Mesodermal cell (in vitro differentiated cells): ENCODE results near the gene MTHFD1L.
"Not testable (repeated sequence)": the region's sequence is repeated elsewhere in the genome, so short reads cannot be mapped to it uniquely, and the experiment has no call there.

Experiments used
- H3K27ac ChIP-seq: 2 replicates; pipeline ENCODE4 v1.7.0; 2013; ENCODE audit warnings: mild to moderate bottlenecking, low read depth, low read length, moderate library complexity; ENCODE audit not compliant: severe bottlenecking
- H3K36me3 ChIP-seq: 2 replicates; pipeline ENCODE4 v1.7.1; 2013; ENCODE audit warnings: mild to moderate bottlenecking, low read length, moderate library complexity; ENCODE audit not compliant: control insufficient read depth, insufficient read depth
- H3K4me1 ChIP-seq: one replicate; pipeline ENCODE4 v1.7.1; 2013; ENCODE audit warnings: mild to moderate bottlenecking, low read length; ENCODE audit not compliant: insufficient read depth, control insufficient read depth, poor library complexity, severe bottlenecking
- H3K4me3 ChIP-seq: 2 replicates; pipeline ENCODE4 v1.7.0; 2013; ENCODE audit warnings: low read length, control low read depth, mild to moderate bottlenecking; ENCODE audit not compliant: insufficient read depth, poor library complexity, severe bottlenecking; ENCODE audit errors: extremely low read depth
- H3K9me3 ChIP-seq: 2 replicates; pipeline ENCODE4 v1.7.1; 2013; ENCODE audit warnings: mild to moderate bottlenecking, low read length, moderate library complexity; ENCODE audit not compliant: control insufficient read depth
- WGBS, 2 experiments: methylation state at CpG; one replicate each; pipeline ENCODE4 v1.1.5; 2013; ENCODE audit warnings: missing lambda C conversion rate in 2 of 2; ENCODE audit not compliant: insufficient coverage in 2 of 2; 5-methylcytosine and 5-hydroxymethylcytosine counted together

The MTHFD1L gene

DNA sequence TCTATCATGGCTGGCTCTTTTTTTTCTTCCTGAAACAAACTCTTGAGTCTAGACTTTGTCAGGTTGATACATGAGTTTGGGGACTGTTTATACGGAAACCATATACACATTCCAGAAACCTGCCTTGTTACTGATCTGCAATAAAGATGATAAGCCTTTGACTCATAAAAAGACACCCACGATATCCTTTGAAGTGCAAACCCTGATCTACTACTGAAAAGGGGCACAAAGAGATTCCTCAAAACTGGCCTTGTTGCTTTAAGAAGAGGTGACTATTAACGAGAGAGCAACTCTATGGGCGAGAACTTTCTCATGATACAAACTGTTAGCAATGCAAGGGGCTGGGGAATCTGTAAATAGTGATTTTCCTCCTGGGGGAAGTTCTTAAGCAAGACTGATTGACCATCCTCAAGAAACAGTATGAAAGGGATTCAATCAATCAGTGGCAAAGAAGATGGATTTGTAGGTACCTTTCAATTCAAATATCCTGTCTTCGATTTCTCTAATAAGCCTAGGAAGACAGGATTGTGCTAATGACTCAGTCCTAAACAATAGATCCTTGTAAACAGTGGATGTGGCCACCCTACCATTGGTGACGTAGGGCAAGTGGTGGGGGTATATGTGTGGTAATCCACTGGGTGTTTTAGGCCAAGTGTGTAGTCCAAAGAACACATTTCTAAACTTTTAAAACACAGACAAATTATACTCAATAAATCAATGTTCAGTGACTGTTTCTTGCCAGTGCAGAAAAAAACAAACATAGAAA, 260.3 kb downstream of the MTHFD1L start:
- H3K9me3 ChIP-seq, H3K4me3 ChIP-seq, H3K27ac ChIP-seq, H3K36me3 ChIP-seq, H3K4me1 ChIP-seq: not testable (repeated sequence)
- 64 to 80% methylated on average over 2 of the region's 6 CpGs for WGBS, 2 experiments

- not testable (repeated sequence) for H3K36me3 ChIP-seq, H3K4me3 ChIP-seq, H3K9me3 ChIP-seq, H3K4me1 ChIP-seq, H3K27ac ChIP-seq
- 100% methylated on average over 1 to 2 of the region's 4 CpGs for WGBS, 2 experiments
These were observed 260.9 kb downstream of the MTHFD1L start for GRCh38 chr6:151126417-151126724.

GRCh38 chr6:151127133-151127798, 261.8 kb downstream of the MTHFD1L start:
- 90 to 100% methylated on average over 1 of the region's 5 CpGs for WGBS, 2 experiments
- not testable (repeated sequence) for H3K4me1 ChIP-seq, H3K9me3 ChIP-seq, H3K36me3 ChIP-seq, H3K27ac ChIP-seq, H3K4me3 ChIP-seq

GRCh38 chr6:151128763-151129370, 263.4 kb downstream of the MTHFD1L start:
- Histone ChIP-seq H3K4me1 (no peaks in the 10 kb centered on the region), H3K9me3 (peaks cover 9% of the 10 kb centered on the region), H3K4me3 (no peak overlapping the region), H3K27ac (no peak overlapping the region), H3K36me3 (no peaks in the 10 kb centered on the region)
- WGBS, 2 experiments: 70 to 80% methylated on average over 2 to 5 of the region's 5 CpGs

GRCh38 chr6:151130329-151130728, 264.8 kb downstream of the MTHFD1L start:
- peaks cover 9% of the 10 kb centered on the region for H3K9me3 ChIP-seq
- no peak overlapping the region for H3K4me3 ChIP-seq
- 75 to 93% methylated on average over 4 to 5 of the region's 6 CpGs for WGBS, 2 experiments
- H3K27ac ChIP-seq: no peak overlapping the region
- no peaks in the 10 kb centered on the region for H3K36me3 ChIP-seq
- no peaks in the 10 kb centered on the region for H3K4me1 ChIP-seq

DNA sequence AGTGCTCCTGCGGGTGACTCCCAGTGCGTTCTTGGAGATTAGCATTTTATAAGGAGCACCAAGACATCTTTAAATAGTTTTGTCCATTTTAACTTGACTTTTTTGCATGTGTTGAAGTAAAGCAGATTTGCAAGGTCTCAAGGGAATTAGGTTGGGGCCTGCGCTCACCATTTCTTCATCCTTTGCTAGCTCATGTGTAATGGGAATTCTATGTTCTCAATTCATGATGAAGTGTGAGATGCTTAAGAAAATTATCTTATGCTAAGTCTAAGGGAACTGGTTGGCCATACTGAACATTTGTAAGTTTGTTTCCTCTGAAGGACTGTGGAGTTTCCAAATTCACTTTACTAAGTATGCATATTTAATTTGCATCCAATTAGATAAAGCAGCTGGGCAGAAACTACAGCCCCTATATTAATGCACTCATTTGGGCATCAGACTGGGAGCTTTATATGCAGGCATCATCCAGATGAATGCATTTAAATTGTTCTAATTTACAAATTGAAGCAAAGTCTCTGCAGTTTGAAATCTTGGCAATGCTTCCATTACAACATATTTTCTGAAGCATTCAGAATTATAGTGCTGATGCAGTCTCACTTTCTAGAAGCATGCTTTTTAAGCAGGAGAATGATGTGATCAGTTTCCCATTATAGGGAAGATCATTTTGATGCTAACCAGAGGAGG, 266.0 kb downstream of the MTHFD1L start:
- no peaks in the 10 kb centered on the region for H3K36me3 ChIP-seq
- no peak overlapping the region for H3K4me3 ChIP-seq
- WGBS, 2 experiments: 100% methylated on average over 1 to 3 of the region's 3 CpGs
- H3K4me1 ChIP-seq: no peaks in the 10 kb centered on the region
- peaks cover 9% of the 10 kb centered on the region for H3K9me3 ChIP-seq
- no peak overlapping the region for H3K27ac ChIP-seq

DNA sequence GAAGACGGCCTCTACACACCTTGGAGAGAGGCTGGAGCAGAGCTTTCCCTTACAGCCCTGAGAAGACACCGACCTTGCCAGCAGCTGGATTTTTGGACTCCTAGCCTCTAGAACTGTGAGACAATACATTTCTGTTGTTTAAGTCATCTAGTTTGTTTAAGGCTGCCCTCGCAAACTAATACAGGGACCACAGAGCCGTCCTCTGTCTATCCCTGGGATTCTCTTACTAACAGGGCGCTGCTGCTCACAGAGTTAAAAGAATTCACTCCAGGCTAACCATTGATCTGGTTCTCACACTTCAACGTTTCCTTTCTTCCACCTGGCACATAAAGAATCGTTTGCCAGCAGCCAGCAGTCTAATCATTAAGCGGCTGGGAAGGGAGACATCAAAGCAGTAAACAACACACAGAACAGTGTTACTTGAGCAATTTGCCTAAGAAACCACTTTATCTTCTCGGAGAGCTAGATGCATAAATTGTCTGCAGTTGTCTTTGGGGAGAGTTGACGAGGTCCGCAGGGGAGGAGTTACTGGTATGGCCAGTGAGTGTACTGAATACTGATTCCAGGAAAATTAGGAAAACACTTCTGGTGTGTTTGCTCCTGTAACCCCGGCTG, 270.7 kb downstream of the MTHFD1L start:
- Histone ChIP-seq H3K4me3 (no peak overlapping the region), H3K4me1 (no peaks in the 10 kb centered on the region), H3K9me3 (peaks cover 4% of the 10 kb centered on the region), H3K36me3 (no peaks in the 10 kb centered on the region), H3K27ac (peak overlapping the region; percentile 19)
- 74 to 82% methylated on average over 10 to 11 of the region's 12 CpGs for WGBS, 2 experiments

GRCh38 chr6:151137542-151137941, 272.0 kb downstream of the MTHFD1L start:
- 84 to 100% methylated on average over 2 to 3 of the region's 6 CpGs for WGBS, 2 experiments
- Histone ChIP-seq H3K4me1 (peaks cover 8% of the 10 kb centered on the region), H3K4me3 (no peak overlapping the region), H3K27ac (no peak overlapping the region), H3K36me3 (no peaks in the 10 kb centered on the region), H3K9me3 (peaks cover under 1% of the 10 kb centered on the region)

DNA sequence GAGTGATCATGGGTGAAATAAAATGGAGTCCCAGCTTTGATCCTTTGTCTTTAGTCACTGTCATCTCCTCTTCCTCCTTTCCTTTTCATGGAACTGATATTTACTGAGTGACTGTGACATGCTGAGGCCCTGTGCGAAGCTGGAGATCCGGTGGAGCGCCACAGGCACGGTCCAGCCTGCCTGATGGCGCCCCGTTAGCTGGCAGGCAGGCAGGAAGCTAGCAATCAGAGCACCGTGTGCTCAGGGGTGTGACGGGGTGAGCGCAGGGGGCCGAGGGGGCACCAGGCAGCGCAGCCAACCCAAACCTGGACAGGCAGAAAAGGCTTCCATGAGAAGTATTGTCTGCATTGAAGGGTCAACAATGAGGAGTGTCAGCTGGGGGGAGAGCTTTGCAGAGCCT, 274.0 kb downstream of the MTHFD1L start:
- Histone ChIP-seq H3K4me1 (peaks cover 15% of the 10 kb centered on the region), H3K4me3 (no peak overlapping the region), H3K36me3 (no peaks in the 10 kb centered on the region), H3K9me3 (no peaks in the 10 kb centered on the region), H3K27ac (no peak overlapping the region)
- 93% methylated on average over 9 to 11 of the region's 11 CpGs for WGBS, 2 experiments

DNA sequence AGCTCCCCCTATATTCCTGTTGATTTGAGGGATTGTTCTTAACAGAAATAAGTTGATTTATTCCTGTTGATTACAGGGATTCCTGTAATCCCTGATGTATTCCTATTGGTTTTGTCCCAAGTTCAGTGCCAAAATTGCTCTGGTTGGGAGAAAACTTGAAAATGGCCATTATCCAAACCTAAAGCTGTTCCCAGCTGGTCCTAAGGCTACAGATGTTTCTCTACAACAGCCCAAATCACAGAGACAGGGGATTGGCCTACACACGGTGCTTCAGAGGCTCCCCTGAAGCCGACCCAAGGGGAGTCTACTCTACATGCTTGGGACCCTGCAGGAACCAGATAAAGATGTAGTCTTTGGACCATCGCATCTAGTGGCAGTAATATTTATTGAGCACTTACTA, 275.3 kb downstream of the MTHFD1L start:
- H3K27ac ChIP-seq: no peak overlapping the region
- 88 to 89% methylated on average over 2 to 3 of the region's 3 CpGs for WGBS, 2 experiments
- H3K36me3 ChIP-seq: no peaks in the 10 kb centered on the region
- no peak overlapping the region for H3K4me3 ChIP-seq
- no peaks in the 10 kb centered on the region for H3K9me3 ChIP-seq
- peaks cover 15% of the 10 kb centered on the region for H3K4me1 ChIP-seq
